MM.1S (cell line): ENCODE data around the gene NEGR1.

Experiments used
- EZH2 ChIP-seq: fragments of 300-600 bp; sonication (generic); optimal IDR thresholded peaks from 2 replicates; pipeline ENCODE3; 2017; ENCODE audit warnings: low read depth, mild to moderate bottlenecking, antibody characterized with exemption, low read length, mixed read lengths
- EZH2phosphoT487 ChIP-seq: fragments of 300-600 bp; sonication (generic); IDR thresholded peaks from 2 replicates; pipeline ENCODE4 v1.6.1; 2018; ENCODE audit warnings: antibody characterized with exemption, low read length
- TF ChIP-seq, protein P1 (sequence below): fragments of 300-600 bp; sonication (generic); IDR thresholded peaks from 2 replicates; pipeline ENCODE4 v1.5.1; 2016; ENCODE audit warnings: antibody characterized with exemption, low read length, mixed read lengths

DNA sequence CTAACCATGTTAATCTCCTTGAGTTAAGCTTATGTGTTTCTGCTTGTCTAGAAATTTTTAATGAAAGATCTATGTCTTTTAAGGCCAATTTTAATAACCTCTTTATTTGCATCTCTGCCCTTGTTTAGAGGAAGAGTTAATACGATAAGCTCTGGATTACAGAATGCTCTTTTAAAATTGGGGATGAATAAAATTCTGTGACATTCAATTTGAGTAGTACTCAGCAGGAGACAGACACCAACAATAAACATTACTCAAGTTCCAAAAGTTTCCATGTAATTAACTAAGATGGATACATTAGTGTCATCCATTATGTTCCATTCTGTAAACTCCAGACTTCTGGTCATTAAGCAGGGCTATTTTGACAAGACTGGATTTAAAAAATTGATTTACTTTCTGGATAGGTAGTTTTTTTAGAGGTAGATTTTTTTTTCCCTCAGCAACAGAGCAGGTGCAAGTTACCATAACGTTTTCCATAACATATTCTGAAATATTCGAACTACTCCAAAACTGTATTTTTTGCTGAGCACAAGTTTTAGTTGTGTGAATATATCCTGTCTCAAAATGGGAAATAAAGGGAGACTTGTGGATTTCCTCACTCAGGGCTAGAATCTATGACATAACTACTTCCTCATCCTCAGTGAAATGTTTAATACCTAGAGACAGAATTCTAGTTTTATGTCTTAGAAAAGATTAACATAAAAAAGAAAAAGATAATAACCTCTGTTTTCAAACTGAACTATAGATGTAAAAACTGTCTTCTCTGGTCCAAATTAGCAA lies 221.7 kb downstream of the NEGR1 start:
- TF ChIP-seq EZH2: no peak
- TF ChIP-seq, protein P1, sequence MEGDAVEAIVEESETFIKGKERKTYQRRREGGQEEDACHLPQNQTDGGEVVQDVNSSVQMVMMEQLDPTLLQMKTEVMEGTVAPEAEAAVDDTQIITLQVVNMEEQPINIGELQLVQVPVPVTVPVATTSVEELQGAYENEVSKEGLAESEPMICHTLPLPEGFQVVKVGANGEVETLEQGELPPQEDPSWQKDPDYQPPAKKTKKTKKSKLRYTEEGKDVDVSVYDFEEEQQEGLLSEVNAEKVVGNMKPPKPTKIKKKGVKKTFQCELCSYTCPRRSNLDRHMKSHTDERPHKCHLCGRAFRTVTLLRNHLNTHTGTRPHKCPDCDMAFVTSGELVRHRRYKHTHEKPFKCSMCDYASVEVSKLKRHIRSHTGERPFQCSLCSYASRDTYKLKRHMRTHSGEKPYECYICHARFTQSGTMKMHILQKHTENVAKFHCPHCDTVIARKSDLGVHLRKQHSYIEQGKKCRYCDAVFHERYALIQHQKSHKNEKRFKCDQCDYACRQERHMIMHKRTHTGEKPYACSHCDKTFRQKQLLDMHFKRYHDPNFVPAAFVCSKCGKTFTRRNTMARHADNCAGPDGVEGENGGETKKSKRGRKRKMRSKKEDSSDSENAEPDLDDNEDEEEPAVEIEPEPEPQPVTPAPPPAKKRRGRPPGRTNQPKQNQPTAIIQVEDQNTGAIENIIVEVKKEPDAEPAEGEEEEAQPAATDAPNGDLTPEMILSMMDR: no peak
- TF ChIP-seq EZH2phosphoT487: no peak
